ENCODE data around the gene RAB14.

The RAB14 gene
- total RNA-seq: 72.5 to 76.8 reads per million in 2 experiments

- DNase-seq (ENCODE audit: low read depth): peak; percentile 100
Observed at GRCh38 chr9:121201738-121202533, at the start of gene RAB14. RAB14 (minus strand) TSS chr9:121201869; CDS start chr9:121193412, 8,457 bp downstream.

GRCh38 chr9:121249563-121249962, 47.9 kb upstream of the RAB14 start:
- DNase-seq (ENCODE audit: low read depth): no peak

- DNase-seq (ENCODE audit: low read depth): no peak
Observed at GRCh38 chr9:121246821-121247561, 45.3 kb upstream of the RAB14 start.

- no peak for DNase-seq (ENCODE audit: low read depth)
Observed at GRCh38 chr9:121242959-121243346, 41.3 kb upstream of the RAB14 start.

- DNase-seq (ENCODE audit: low read depth): no peak
Observed at GRCh38 chr9:121242219-121242958, 40.7 kb upstream of the RAB14 start.

GRCh38 chr9:121240472-121241135, 38.9 kb upstream of the RAB14 start:
- DNase-seq (ENCODE audit: low read depth): no peak

GRCh38 chr9:121239851-121240250, 38.2 kb upstream of the RAB14 start:
- no peak for DNase-seq (ENCODE audit: low read depth)

- DNase-seq (ENCODE audit: low read depth): no peak
Observed at GRCh38 chr9:121239071-121239470, 37.4 kb upstream of the RAB14 start.

GRCh38 chr9:121237916-121238315, 36.2 kb upstream of the RAB14 start:
- DNase-seq (ENCODE audit: low read depth): no peak

- no peak for DNase-seq (ENCODE audit: low read depth)
Observed at GRCh38 chr9:121235512-121235911, 33.8 kb upstream of the RAB14 start.

- no peak for DNase-seq (ENCODE audit: low read depth)
Observed at GRCh38 chr9:121234832-121235161, 33.1 kb upstream of the RAB14 start.

- no peak for DNase-seq (ENCODE audit: low read depth)
Observed at GRCh38 chr9:121233906-121234831, 32.5 kb upstream of the RAB14 start.

GRCh38 chr9:121232251-121232650, 30.6 kb upstream of the RAB14 start:
- no peak for DNase-seq (ENCODE audit: low read depth)

- DNase-seq (ENCODE audit: low read depth): no peak
Observed at GRCh38 chr9:121230256-121230655, 28.6 kb upstream of the RAB14 start.

GRCh38 chr9:121227862-121228261, 26.2 kb upstream of the RAB14 start:
- DNase-seq (ENCODE audit: low read depth): no peak

GRCh38 chr9:121226175-121226574, 24.5 kb upstream of the RAB14 start:
- DNase-seq (ENCODE audit: low read depth): no peak

- DNase-seq (ENCODE audit: low read depth): no peak
Observed at GRCh38 chr9:121225240-121225639, 23.6 kb upstream of the RAB14 start.

- DNase-seq (ENCODE audit: low read depth): no peak
Observed at GRCh38 chr9:121222524-121223171, 21.0 kb upstream of the RAB14 start.

- DNase-seq (ENCODE audit: low read depth): no peak
Observed at GRCh38 chr9:121221664-121222055, 20.0 kb upstream of the RAB14 start.

- DNase-seq (ENCODE audit: low read depth): no peak
Observed at GRCh38 chr9:121220996-121221663, 19.5 kb upstream of the RAB14 start.

All from T follicular helper cell (primary cell).